Activated B cell treated with CpG ODN at 0.5 μM for 24 hours (primary cell): Measurements from ENCODE around the gene ADGRA1. TPM values are rescaled to one million over a fixed set of nuclear protein-coding genes. Genes with fewer than 3 reads are reported as not detected.

Experiments
- ATAC-seq: fragments of 200-7000 bp; cut with Tn5 transposase; one replicate; pipeline ENCODE4 v1.10.0; 2021; ENCODE audit warnings: low read depth, mild to moderate bottlenecking, moderate library complexity
- CTCF ChIA-PET: fragments of 350-600 bp; sonication (Branson Sonifier 250); formaldehyde crosslinking; loops from one replicate; lab custom pipeline; 2021; ENCODE audit warnings: antibody characterized with exemption; lab: Charles Lee
- POLR2A ChIA-PET: fragments of 350-600 bp; sonication (Branson Sonifier 250); formaldehyde crosslinking; loops from one replicate; lab custom pipeline; 2021; ENCODE audit warnings: antibody characterized with exemption; lab: Charles Lee
- DNase-seq: peaks from one replicate; pipeline ENCODE4 v3.0.0; 2022
- H3K27ac Mint-ChIP-seq: one replicate; pipeline ENCODE4 v1.8.0; 2020; ENCODE audit warnings: mixed read lengths
- H3K27me3 Mint-ChIP-seq: one replicate; pipeline ENCODE4 v1.8.0; 2021; ENCODE audit warnings: mixed read lengths
- H3K36me3 Mint-ChIP-seq: one replicate; pipeline ENCODE4 v1.8.0; 2021; ENCODE audit warnings: low read depth, mixed read lengths
- H3K4me1 Mint-ChIP-seq: one replicate; pipeline ENCODE4 v1.8.0; 2021; ENCODE audit warnings: mixed read lengths
- H3K4me3 Mint-ChIP-seq: one replicate; pipeline ENCODE4 v1.8.0; 2020; ENCODE audit warnings: mild to moderate bottlenecking, mixed read lengths
- H3K9me3 Mint-ChIP-seq: one replicate; pipeline ENCODE4 v1.8.0; 2020; ENCODE audit warnings: mixed read lengths
- intact Hi-C: fragments of 100-400 bp; cut with micrococcal nuclease; formaldehyde crosslinking; loops from one replicate; pipeline ENCODE4 v1.15.1; 2024
- total RNA-seq: library from RNA; stranded (reverse); gene quantifications from 2 replicates; pipeline ENCODE4 v1.2.3, GENCODE V29; 2022
- TF ChIP-seq, protein P1 (sequence below): fragments of 200-600 bp; IDR thresholded peaks from one replicate; pipeline ENCODE4 v1.8.0; 2022; ENCODE audit warnings: antibody characterized with exemption, mild to moderate bottlenecking

ADGRA1 gene
- total RNA-seq, 1 donor from 2014 or later, result not detected

DNA sequence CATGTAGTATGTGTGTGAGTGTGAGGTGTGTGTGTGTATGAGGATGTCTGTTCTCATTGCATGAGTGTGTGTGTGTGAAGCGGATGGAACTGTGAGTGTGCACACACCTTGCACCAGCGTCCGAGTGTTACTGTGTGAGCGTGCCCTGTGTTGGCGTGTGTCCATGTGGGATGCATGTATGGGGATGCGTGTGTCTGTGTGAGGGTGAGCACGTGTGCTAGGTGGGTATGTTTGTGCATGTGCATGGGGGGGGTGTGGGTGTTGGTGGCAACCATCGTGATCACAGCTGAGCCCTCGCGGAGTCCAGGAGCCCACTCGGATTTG, 78.7 kb downstream of the ADGRA1 start:
- intact Hi-C loops, result no loop called here
- ATAC-seq (no peak), DNase-seq (no peak)
- Mint-ChIP-seq H3K36me3 (no peaks in the 10 kb centered on the region), H3K4me3 (no peak overlapping the region), H3K4me1 (no peaks in the 10 kb centered on the region), H3K27me3 (peaks cover 23% of the 10 kb centered on the region), H3K27ac (no peak overlapping the region), H3K9me3 (no peaks in the 10 kb centered on the region)
- POLR2A ChIA-PET, result no interaction called here
- CTCF ChIA-PET, result no interaction called here
- TF ChIP-seq, protein P1, sequence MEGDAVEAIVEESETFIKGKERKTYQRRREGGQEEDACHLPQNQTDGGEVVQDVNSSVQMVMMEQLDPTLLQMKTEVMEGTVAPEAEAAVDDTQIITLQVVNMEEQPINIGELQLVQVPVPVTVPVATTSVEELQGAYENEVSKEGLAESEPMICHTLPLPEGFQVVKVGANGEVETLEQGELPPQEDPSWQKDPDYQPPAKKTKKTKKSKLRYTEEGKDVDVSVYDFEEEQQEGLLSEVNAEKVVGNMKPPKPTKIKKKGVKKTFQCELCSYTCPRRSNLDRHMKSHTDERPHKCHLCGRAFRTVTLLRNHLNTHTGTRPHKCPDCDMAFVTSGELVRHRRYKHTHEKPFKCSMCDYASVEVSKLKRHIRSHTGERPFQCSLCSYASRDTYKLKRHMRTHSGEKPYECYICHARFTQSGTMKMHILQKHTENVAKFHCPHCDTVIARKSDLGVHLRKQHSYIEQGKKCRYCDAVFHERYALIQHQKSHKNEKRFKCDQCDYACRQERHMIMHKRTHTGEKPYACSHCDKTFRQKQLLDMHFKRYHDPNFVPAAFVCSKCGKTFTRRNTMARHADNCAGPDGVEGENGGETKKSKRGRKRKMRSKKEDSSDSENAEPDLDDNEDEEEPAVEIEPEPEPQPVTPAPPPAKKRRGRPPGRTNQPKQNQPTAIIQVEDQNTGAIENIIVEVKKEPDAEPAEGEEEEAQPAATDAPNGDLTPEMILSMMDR, result no peak

DNA sequence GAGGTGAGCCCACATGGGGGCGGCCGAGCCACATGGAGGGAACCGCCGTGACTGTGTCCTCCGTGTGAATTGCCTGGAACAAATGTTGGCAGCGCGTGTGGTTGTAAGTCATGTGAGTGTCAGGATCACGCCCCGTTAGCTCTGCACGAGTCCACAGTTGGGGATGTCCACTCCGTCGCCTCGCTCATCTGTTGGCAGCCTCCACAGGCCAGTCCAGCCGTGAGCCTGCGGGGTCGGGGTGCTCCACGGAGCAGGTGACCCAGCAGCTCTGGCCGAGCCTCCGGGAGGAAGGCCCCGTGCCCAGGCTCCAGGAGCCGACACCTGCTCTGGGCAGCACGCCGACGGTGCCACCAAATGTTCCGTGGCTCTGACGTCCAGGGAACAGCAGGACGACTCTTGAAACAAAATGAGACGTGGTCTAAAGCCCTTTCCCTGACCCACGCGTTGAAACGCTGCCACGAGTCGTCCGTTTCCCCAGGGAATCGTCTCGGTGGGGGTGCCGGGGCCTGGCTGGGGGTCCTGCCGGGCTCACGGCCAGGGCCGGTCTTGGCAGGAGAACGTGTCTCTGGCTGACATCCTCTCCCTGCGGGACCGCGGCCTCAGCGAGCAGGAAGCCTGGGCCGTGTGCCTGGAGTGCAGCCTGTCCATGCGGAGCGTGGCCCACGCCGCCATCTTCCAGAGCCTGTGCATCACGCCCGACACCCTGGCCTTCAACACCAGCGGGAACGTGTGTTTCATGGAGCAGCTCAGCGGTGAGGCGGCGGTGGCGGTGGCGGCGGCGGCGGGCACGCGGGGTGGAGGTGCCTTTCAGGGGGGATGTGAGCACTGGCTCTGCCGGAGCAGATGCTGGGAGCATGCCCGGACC, 79.3 kb downstream of the ADGRA1 start:
- CTCF ChIA-PET, result no interaction called here
- H3K4me3 Mint-ChIP-seq, result no peak overlapping the region
- H3K36me3 Mint-ChIP-seq, result no peaks in the 10 kb centered on the region
- H3K27ac Mint-ChIP-seq, result no peak overlapping the region
- intact Hi-C loops, result no loop called here
- DNase-seq, result no peak
- no peaks in the 10 kb centered on the region for H3K4me1 Mint-ChIP-seq
- no peak for ATAC-seq
- H3K9me3 Mint-ChIP-seq, result no peaks in the 10 kb centered on the region
- POLR2A ChIA-PET, result no interaction called here
- TF ChIP-seq, protein P1, result no peak
- peaks cover 23% of the 10 kb centered on the region for H3K27me3 Mint-ChIP-seq

DNA sequence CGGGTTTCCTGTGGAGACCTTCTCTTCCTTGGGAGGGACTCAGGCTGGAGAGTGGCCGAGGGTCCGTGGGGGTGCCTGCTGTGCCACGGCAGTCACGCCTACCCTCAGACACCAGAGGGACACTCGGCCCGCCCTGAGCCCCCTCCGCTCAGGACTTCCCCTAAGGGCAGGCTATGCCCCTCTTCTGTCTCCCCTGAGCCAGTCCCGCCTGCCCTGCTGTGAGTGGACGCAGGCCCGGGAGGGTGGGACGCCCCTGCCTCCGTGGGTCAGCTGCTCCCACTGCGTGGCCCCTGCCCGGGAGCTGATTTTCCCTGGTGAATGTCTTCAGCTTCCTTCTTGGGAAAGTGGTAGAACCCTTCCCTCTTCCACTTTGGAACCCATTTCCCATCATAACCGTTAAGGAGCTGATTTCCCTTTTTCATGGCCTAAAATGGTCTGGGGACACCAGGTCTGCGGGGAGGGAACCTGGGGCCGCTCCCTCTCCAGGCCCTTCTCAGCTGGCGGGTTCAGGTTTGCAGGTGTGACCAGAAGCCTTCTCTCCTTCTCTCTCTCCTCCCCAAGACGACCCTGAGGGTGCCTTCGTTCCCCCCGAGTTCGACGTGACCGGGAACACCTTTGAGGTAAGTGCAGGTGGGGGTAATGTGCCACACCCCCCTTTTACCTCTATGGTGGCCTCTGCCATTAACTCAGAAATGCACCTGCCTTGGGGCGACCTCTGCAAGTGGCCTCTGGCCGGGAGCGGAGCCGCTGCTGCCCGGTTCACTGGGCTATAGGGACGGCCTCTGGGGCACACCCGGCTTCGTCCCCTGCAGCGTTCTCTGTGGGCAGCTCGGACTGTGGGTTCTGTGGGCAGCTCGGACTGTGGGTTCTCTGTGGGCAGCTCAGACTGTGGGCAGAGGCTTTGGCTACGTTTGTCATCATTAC, 80.2 kb downstream of the ADGRA1 start:
- ATAC-seq, result no peak
- Mint-ChIP-seq H3K9me3 (no peaks in the 10 kb centered on the region), H3K4me3 (no peak overlapping the region), H3K27ac (no peak overlapping the region), H3K36me3 (no peaks in the 10 kb centered on the region), H3K4me1 (no peaks in the 10 kb centered on the region), H3K27me3 (peaks cover 16% of the 10 kb centered on the region)
- CTCF ChIA-PET, result no interaction called here
- intact Hi-C loops, result no loop called here
- no peak for DNase-seq
- POLR2A ChIA-PET, result no interaction called here
- TF ChIP-seq, protein P1, result no peak

DNA sequence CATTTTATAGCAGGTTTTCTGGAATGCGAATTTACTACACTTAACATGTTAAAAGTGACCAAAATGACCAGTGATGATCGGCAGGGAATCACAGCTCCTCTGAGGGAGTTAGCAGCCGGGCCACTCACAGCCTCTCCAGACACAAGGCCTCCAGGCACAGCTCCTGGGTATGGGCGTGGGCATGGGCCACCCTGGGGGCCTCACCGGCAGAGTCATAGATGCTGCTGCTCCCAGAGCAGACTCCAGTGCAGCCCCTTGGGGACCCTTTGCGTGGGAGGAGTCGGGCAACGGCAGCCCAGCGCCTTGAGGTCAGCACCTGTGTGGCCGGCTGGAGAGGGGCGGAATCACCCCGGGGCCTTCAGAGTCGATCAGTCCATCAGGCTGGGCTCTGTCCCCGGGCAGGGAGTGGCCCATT, 80.9 kb downstream of the ADGRA1 start:
- TF ChIP-seq, protein P1, result no peak
- intact Hi-C loops, result no loop called here
- Mint-ChIP-seq H3K9me3 (no peaks in the 10 kb centered on the region), H3K4me3 (no peak overlapping the region), H3K27me3 (peaks cover 14% of the 10 kb centered on the region), H3K36me3 (no peaks in the 10 kb centered on the region), H3K27ac (no peak overlapping the region), H3K4me1 (peaks cover under 1% of the 10 kb centered on the region)
- POLR2A ChIA-PET, result no interaction called here
- no peak for ATAC-seq
- CTCF ChIA-PET, result no interaction called here
- DNase-seq, result no peak
